Left kidney (tissue), 2 donors: Measurements from ENCODE around the gene MCAM. TPM values are rescaled to one million over a fixed set of nuclear protein-coding genes. Genes with fewer than 3 reads are reported as not detected.

ENCODE experiments used
- DNase-seq: peaks from one replicate; pipeline ENCODE4 v3.0.0-alpha.2; 2013
- polyA plus RNA-seq: library from polyadenylated mRNA; unstranded; fragments of 120-200 nt; gene quantifications from one replicate; pipeline ENCODE4 v1.2.1, GENCODE V29; 2013; ENCODE audit not compliant: insufficient read length

MCAM gene
- polyA plus RNA-seq, 1 donor: 42.5 TPM

- no peak for DNase-seq
Observed at GRCh38 chr11:119309411-119309810, 7.5 kb downstream of the MCAM start.

- no peak for DNase-seq
Observed at GRCh38 chr11:119307974-119308373, 9.0 kb downstream of the MCAM start.

GRCh38 chr11:119307219-119307618 lies 9.7 kb downstream of the MCAM start:
- DNase-seq: no peak

DNA sequence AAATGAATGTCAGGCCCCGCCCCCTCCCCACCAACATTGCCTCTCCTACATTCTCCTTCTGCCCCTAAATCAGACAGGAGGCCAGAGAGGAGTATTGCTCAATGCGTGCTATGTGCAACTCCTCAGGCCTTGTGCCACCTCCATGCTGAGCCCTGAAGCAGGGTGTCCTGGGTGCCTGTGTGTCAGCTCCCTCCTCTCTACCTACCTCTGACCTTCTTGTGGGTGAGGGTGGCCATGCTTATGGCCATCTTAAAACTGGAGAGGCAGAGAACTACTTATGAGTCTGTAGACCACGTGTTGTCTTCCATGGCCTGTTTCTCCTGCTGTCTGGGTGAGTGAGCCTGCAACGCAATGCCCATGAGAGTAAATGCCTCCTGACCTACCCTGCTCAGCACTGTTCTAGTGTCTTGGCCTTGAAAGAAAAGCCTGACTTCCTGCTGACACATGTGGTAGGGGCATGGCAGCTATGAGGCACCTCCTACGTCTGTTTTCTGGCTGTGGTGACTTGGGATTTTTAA lies 10.5 kb downstream of the MCAM start:
- no peak for DNase-seq

DNA sequence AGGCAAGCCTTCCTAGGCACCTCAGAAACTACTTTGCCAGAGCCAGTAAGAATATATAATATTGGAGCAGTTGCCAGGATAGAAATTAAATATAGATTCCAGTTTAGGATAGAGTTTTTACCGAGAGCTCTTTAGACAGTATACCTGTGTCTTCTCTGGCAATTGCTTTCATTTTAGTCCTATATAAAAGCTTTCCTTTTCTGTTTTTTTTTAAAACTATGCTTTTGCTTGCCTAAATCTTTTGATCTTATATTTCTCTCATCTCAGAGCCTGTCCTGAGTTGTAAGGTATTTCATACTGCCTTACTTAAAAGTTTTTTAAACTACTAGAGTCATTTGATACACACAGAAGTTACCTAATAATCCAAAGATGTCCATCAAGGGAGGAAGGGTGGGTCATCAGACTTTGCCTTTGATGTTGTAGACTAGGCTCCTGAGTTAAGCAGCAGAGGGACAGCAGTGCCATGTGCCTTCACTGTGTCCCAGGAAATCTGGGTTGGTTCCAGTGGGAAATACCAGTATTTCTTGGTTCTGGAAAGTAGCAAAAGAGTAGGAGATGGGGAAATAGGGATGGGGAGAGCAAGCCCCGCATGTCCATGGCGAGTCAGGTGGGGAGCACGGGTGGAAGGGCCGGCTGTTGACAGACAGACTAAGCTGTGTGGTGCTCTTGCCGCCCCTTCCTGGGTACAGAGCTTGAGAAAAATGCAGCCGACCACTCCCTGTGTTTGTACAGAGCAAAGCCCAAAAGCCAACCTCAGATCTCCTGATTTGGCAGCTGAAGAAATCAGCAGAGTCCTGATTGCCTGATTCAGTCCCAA lies 11.2 kb downstream of the MCAM start:
- DNase-seq: no peak

GRCh38 chr11:119303227-119303718 lies 13.7 kb downstream of the MCAM start:
- DNase-seq: no peak

DNA sequence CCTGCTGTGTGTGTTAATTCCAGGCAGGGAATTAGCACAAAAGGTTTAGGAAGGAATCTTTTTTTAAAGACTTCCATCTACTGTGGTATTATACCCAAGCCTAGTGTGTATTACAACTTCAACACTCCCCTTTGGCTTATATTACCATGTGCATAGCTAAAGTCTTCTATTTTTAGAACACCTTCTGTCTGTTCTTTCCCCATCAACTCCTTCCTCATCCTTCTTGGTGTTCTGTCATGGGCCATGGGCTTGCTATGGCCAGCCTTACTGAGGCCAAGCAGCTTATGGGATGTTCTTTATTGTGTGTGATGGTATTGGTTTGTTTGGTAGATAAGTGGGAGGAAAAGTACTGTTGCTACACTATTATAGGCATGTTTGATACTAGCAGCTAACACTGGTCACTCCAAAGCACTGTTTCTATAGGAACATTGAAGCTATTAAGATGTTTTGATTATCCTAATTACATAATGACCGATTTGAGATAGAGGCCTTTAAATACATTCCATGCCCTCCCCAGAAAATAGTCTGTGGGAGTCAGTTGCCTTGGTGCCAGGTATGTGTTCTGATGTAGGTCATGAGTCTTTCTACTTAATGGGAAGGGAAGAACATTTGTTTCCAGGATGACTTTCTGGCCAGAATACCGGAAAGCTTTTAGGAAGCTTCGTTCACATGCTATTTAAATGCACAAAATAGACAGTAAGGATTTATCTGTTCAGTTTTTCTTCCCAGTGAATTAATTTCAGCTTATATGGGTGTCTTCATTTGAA lies 16.5 kb downstream of the MCAM start:
- DNase-seq: no peak

- DNase-seq: no peak
Observed at GRCh38 chr11:119299416-119299815, 17.5 kb downstream of the MCAM start.

- no peak for DNase-seq
Observed at GRCh38 chr11:119298726-119299125, 18.2 kb downstream of the MCAM start.

DNA sequence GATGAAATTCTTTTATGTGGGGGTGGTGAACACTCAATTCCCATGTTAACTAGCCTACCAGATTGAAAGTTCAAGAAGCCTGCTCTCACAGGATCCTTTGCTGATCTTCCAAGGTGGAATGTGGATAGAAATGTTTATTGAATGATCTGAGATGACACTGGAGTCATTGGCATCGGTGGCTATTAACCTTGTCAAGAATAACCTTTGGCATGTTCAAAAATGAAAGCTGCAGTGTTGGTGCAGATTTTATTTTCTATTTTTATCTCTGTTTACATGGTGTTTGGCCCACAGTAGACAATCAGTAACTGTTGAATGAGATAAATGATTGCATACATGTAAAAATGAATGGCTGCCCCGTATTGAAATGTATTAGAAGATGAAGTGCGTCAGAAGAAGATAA lies 19.0 kb downstream of the MCAM start:
- no peak for DNase-seq

DNA sequence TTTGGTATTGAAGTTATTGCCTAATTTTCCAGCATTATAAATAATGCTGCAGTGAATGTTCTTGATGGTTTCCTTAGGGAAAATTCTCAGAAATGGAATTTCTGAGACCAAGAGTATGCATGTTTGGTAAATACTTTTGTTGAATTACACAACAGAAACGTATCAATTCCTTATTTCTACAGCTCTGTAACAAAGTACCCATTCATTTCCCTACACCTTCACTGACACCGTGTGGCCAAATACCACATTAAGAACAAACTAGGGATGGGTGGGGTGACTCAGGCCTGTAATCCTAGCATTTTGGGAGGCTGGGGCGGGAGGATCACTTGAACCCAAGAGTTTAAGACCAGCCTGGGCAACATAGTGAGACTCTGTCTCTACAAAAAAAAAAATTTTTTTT lies 21.8 kb downstream of the MCAM start:
- no peak for DNase-seq

DNA sequence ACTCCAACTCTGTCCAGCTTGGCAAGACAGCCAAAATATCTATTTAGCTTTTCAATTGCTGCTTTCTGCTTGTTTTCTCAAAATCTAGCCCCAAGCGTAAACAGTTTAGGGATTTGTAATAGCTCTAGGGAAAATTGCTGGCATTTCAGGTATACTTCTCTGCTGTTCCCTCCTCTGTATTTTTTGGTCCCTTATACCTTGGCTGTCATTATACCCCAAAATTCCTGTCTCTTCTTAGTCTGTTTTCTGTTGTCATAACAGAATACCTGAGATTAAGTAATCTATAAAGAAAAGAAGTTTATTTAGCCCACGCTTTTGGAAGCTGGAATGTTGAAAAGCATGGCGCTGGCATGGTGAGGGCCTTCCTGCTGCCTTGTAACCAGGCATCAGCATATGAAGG lies 23.5 kb downstream of the MCAM start:
- no peak for DNase-seq

DNA sequence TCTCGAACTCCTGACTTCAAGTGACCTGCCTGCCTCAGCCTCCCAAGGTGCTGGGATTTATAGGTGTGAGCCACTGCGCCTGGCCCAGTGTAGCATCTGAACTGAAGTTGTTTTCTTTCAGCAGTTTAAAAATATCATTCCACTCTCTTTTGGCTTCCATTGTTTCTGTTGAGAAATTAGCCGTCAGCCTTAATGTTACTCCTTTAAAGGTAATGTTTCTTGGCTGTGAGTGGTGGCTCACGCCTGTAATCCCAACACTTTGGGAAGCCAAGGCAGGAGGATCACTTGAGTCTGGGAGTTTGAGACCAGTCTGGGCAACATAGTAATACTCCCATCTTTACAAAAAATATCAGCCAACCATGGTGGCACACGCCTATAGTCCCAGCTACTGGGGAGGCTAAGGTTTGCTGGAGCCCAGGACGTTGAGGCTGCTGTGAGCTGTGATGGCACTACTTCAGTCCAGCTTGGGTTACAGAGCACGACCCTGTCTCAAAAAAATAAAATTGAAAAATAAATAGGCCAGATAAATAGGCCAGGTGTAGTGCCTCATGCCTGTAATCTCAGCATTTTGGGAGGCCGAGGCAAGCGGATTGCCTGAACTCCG lies 25.9 kb downstream of the MCAM start:
- no peak for DNase-seq

DNA sequence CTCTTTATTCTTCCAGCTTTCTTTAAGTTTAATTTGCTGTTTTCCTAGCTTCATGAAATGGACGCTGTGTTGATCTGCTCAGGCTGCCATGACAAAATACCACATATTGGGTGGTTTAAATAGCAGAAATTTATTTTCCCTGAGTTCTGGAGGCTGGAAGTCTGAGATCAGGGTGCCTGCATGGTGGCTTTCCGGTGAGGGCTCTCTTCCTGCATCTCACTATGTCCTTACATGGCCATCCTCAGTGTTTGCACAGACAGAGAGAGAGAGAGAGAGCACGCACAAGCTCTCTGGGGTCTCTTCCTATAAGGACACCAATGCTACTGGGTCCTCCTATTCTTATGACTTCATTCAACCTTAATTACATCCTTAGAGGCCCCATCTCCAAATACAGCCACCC lies 28.7 kb downstream of the MCAM start:
- no peak for DNase-seq

DNA sequence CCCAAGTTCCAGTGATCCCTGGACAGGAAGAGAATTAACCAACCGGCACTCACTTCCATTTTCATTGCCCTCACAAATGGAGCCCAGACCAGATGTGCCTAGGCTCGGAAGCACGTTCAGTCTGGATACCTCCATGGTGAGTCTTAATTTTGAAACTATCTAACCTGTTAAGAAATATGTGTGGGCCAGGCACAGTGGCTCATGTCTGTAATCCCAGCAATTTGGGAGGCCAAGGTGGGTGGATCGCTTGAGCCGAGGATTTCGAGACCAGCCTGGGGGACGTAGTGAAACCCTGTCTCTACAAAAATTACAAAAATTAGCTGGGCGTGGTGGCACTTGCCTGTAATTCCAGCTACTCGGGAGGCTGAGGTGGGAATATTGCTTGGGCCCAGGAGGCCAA lies 31.5 kb downstream of the MCAM start:
- no peak for DNase-seq

GRCh38 chr11:119284344-119285157 lies 32.4 kb downstream of the MCAM start:
- peak; percentile 36 for DNase-seq

DNA sequence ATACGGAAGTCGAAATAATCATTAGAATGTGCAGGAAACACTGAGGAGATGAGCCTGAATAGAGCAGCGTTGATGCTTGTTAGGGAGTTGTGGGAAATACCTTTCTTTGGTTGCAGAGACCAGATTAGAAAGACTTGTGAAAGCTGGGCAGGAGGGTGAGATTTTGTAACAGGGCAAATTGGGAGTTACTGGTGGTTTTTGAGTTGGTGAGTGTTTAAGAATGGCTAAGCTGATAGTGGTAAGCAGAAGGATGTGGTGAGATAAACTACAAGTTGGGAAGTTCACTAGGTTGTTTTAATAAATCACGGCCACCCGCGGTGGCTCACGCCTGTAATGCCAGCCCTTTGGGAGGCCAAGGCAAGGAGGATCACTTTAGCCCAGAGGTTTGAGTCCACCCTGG lies 34.4 kb downstream of the MCAM start:
- no peak for DNase-seq

GRCh38 chr11:119277660-119278059 lies 39.3 kb downstream of the MCAM start:
- DNase-seq: no peak

DNA sequence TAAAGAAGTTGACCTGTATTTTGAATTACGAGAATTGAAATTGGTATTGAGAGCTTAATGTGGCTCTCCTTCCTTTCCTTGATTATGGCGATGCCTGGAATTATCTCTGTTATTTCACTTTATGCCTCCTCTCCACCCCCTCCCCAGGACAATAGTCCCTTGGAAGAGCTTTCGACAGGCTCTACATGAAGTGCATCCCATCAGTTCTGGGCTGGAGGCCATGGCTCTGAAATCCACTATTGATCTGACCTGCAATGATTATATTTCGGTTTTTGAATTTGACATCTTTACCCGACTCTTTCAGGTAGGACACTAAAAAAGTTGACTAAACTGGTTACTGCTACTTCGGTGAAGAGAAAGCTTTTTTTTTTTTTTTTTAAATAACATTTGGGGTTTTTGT lies 43.2 kb downstream of the MCAM start:
- DNase-seq: no peak

DNA sequence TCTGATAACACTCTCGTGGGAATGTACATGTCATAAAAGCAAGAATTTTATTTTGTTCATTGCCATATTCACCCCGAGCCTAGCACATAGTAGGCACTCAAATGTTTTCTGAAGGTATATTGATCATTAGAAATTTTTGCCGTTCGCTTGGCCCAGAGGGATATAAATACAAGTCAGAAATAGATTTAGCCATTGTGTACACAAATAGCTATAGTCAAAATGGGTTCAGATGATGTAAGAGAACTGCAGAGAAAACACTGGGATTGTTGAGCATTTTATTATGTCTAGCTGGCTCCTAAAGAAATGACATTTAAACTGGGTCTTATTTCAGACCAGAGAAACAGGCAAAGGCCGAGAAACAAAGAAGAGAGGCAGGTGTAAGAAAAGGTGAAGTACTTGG lies 49.3 kb downstream of the MCAM start:
- no peak for DNase-seq

DNA sequence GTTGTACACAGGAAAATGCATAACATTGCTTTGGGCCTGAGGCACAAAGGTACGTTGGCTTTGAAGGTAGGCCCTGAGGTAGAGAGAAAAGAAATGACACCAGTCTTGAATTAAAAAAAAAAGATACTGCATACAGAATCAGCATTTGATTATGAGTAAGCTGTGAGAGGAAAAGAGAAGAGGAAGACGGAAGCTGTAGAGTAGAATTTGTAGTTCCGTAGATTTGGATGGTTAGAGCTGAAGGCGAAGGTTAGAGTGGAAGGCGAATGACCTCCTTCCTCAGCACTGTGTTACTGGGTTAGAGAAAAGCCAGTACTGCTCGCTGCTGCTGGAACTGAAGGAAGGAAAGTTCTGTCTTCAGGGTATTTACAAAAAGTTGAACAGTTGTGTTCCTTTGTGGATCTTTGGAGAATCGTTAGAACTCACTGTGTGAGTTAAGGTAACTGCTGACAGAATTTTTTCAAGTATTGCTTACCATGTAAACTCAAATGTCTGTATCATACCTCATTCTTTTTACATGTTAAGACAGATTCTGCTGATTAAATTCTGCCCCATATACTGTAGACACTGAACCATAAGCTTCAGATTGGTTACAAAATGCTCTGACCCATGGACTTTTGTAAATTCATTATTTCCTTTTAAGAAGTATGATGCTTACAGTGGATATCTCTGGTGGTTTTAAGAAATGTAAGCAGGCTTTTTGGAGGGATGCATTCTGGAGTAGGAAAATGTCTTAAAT lies 50.2 kb downstream of the MCAM start:
- DNase-seq: no peak
